Activated T-helper 17 cell treated with anti-CD3 and anti-CD28 coated beads, Interleukin-2, amount 50 U/mL, for 72 hours (primary cell): ENCODE measurements around the gene TMEM235. TPM values are rescaled to one million over a fixed set of nuclear protein-coding genes. Genes with fewer than 3 reads are reported as not detected.
"Not testable (repeated sequence)": the region's sequence is repeated elsewhere in the genome, so short reads cannot be mapped to it uniquely, and the experiment has no call there.

Experiments
- ATAC-seq: fragments of 150-1000 bp; cut with Tn5 transposase; replicated peaks from 2 replicates; pipeline ENCODE4 v1.10.0; 2021; ENCODE audit warnings: mild to moderate bottlenecking, moderate library complexity
- H3K27ac Mint-ChIP-seq: one replicate; pipeline ENCODE4 v1.8.0; 2022; ENCODE audit warnings: mixed read lengths
- H3K27me3 Mint-ChIP-seq: one replicate; pipeline ENCODE4 v1.8.0; 2022; ENCODE audit warnings: mixed read lengths
- H3K36me3 Mint-ChIP-seq: one replicate; pipeline ENCODE4 v1.8.0; 2022; ENCODE audit warnings: low read depth, mild to moderate bottlenecking, mixed read lengths
- H3K4me1 Mint-ChIP-seq: one replicate; pipeline ENCODE4 v1.8.0; 2022; ENCODE audit warnings: mixed read lengths
- H3K4me3 Mint-ChIP-seq: one replicate; pipeline ENCODE4 v1.8.0; 2022; ENCODE audit warnings: mild to moderate bottlenecking, mixed read lengths
- H3K9me3 Mint-ChIP-seq: one replicate; pipeline ENCODE4 v1.8.0; 2022; ENCODE audit warnings: mixed read lengths
- total RNA-seq, 2 donors: library from RNA; stranded (reverse); gene quantifications; one replicate each; pipeline ENCODE4 v1.2.3, GENCODE V29; 2022

The TMEM235 gene
- total RNA-seq, 2 donors from 2014 or later, result not detected

DNA sequence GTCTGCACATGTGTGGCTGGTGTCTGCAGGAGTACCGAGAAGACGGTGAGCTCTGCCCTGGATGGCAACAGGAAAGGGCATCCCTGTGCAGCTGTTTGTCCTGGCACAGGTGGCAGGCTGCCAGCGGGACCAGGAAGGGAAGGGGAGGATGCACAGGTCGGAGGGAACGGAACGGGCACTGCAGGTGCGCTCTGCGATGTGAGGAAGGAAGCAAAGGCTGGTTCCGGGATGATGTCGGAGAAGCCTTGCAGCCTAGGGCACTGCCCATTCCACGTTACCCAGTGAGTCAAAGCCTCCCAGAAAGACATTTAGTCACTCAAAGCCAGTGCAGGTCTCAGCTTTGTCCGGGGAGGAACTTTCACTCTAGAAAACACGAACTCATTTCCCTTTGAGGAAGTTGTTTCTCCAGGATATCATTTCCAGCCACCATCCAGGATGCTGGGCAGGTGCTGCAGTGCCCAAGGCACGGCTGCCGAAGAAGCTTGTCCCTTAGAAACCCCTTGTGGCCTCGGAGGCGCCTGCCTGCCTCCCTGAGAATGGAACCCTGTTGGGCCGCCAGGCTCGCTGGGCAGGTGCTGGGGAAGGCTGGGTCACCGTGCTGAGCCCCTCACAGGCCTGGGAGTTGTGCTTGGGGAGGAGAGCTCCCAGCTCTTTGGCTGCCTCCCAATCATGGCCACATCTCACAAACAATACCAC lies 4.5 kb upstream of the TMEM235 start:
- Mint-ChIP-seq H3K27me3 (peaks cover 7% of the 10 kb centered on the region), H3K4me1 (no peaks in the 10 kb centered on the region), H3K4me3 (no peak overlapping the region), H3K36me3 (peaks cover 21% of the 10 kb centered on the region), H3K27ac (no peak overlapping the region), H3K9me3 (no peaks in the 10 kb centered on the region)
- ATAC-seq, result peak; percentile 46

DNA sequence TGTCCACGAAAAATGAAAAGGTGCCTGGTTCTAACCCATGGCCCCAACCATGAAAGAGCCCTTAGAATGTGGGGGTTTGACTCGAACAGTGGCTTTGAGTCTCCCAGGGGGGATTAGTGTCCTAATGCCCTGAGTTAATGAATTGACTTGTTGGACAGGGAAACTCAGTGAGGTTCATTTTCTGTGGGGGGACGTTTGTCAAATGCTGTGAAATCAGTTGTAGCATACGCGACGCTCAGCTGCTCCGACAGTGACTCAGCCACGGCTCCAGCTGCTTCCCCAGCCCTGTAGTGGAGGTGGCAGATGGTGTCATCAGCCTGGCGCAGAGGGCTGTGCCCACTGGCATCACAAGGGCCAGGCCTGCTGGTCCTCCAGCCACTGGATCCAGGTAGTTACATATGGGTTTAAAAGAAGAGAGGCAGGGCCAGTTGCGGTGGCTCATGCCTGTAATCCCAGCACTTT lies 3.9 kb upstream of the TMEM235 start:
- H3K27ac Mint-ChIP-seq, result no peak overlapping the region
- no peak overlapping the region for H3K4me3 Mint-ChIP-seq
- H3K9me3 Mint-ChIP-seq, result no peaks in the 10 kb centered on the region
- ATAC-seq, result no peak
- H3K36me3 Mint-ChIP-seq, result peaks cover 21% of the 10 kb centered on the region
- no peaks in the 10 kb centered on the region for H3K4me1 Mint-ChIP-seq
- H3K27me3 Mint-ChIP-seq, result peaks cover 12% of the 10 kb centered on the region

DNA sequence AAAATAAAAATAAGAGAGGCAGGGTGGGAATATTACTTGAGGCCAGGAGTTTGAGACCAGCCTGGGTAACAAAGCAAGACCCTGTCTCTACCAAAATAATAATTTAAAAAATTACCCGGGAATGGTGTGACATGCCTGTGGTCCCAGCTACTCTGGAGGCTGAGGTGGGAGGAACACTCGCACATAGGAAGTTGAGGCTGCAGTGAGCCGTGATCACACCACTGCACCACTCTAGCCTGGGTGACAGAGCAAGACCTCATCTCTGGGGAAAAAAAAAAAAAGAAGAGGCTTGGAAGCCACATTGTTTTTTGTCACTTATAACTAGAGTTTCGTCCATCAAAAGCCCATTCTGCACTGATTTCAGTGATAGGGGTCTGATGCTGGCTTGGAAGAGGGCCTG lies 3.3 kb upstream of the TMEM235 start:
- H3K4me3 Mint-ChIP-seq, result no peak overlapping the region
- peaks cover 18% of the 10 kb centered on the region for H3K27me3 Mint-ChIP-seq
- peaks cover 14% of the 10 kb centered on the region for H3K36me3 Mint-ChIP-seq
- no peak for ATAC-seq
- H3K9me3 Mint-ChIP-seq, result no peaks in the 10 kb centered on the region
- no peak overlapping the region for H3K27ac Mint-ChIP-seq
- H3K4me1 Mint-ChIP-seq, result no peaks in the 10 kb centered on the region

DNA sequence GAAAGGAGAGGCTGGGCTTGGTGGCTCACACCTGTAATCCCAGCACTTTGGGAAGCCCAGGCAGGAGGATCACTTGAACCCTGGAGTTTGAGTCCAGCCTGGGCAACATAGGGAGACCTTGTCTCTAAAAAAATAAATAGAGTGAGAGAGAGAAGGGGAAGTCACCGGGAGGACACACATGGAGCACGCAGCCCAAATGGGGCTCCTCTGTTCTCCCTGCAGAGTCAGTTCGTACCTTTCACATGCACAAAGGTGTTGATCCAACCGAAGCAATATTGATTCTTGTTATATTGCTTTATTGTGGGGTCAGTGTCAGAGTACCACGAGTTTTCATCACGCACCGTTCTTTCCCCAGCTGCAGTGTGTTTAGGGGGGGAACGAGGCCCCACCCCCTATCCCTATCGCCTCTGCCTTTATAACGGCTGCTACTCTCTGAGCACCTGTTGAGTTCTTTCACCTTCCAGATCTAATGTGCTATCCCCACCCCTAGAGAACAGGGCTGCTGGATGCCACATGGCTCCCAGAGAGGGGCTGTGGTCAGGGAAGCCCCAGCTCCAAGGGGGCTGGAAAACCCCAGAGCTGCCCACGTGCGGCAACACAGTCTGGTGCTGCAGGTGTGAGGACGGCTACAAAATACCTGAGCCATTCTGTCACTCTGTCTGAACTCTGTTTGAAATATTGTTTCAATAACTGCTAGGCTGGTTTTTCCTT lies 1.0 kb upstream of the TMEM235 start:
- no peak for ATAC-seq
- Mint-ChIP-seq H3K9me3 (no peaks in the 10 kb centered on the region), H3K27ac (no peak overlapping the region), H3K4me3 (no peak overlapping the region), H3K36me3 (no peaks in the 10 kb centered on the region), H3K27me3 (peaks cover 18% of the 10 kb centered on the region), H3K4me1 (no peaks in the 10 kb centered on the region)

DNA sequence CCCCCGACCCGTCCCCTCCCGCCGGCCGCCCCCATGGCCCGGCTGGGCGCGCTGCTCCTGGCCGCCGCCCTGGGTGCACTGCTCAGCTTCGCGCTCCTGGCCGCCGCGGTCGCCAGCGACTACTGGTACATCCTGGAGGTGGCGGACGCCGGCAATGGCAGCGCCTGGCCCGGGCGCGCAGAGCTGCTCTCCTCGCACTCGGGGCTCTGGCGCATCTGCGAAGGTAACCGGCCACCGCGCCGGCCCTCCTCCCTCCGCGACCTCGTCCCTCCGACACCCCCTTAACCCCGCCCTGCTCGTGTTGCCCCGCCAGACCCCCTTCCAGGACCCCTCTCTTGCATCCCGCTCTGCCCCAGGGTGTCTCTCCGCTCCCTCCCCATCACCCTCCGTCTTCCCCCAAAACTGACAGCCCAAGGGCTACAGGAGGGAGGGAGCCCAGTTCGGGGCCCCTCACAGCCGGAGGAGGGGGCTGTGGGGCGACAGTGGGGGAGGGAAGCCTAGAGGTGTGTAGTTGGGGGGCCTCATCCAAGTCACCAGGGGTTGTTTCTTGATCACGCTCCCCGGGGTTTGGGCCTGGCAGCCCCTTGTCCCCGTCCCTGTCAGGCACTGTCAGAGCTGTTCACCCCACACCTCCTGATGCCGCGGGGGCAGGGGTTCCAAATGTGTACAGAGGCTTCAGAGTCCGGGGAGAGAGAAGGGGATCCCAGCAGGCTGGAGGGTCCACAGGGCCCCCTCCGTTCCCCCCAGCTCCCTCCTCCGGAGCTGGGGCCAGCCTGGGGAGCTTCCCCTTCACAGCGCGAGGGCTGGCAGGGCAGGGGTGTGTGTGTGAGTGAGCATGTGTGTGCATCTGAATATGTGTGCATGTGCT lies 794 bp downstream of the TMEM235 start:
- no peak overlapping the region for H3K27ac Mint-ChIP-seq
- H3K27me3 Mint-ChIP-seq, result peaks cover 18% of the 10 kb centered on the region
- no peak overlapping the region for H3K4me3 Mint-ChIP-seq
- no peaks in the 10 kb centered on the region for H3K36me3 Mint-ChIP-seq
- no peak for ATAC-seq
- no peaks in the 10 kb centered on the region for H3K9me3 Mint-ChIP-seq
- H3K4me1 Mint-ChIP-seq, result no peaks in the 10 kb centered on the region

DNA sequence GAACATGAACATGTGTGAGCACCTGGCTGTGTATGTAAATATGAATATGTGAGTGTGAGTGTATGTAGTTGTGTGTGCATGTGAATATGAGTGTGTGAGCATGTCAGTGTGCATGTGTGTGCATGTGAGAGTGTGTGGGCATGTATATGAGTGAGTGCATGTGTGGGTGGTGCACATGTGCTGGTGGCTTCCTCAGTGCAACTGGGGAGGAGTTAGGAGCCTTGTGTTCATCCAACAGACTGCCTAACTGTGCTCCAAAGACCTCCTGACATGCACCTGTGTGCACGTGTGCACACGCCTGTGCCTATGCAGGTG lies 1.4 kb downstream of the TMEM235 start:
- H3K4me1 Mint-ChIP-seq, result no peaks in the 10 kb centered on the region
- H3K27me3 Mint-ChIP-seq, result peaks cover 18% of the 10 kb centered on the region
- H3K36me3 Mint-ChIP-seq, result no peaks in the 10 kb centered on the region
- no peak for ATAC-seq
- H3K27ac Mint-ChIP-seq, result no peak overlapping the region
- no peaks in the 10 kb centered on the region for H3K9me3 Mint-ChIP-seq
- H3K4me3 Mint-ChIP-seq, result no peak overlapping the region

DNA sequence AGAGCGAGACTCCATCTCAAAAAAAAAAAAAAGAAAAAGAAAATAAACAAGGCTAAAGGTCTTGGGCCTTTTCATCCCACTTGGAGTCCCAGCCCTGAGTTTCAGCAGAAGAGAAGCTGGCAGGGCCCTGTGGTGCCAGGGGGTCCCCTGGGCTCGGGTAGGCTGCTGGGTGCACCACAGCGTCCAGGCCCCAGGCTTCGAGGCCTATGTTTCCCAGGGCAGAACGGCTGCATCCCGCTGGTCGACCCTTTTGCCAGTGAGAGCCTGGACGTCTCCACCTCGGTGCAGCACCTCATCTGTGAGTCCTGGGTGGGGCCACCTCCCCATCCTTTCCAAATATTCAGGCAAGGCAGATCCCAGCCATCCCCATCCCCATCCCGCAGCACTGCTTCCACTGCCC lies 2.2 kb downstream of the TMEM235 start:
- Mint-ChIP-seq H3K36me3 (no peaks in the 10 kb centered on the region), H3K9me3 (no peaks in the 10 kb centered on the region), H3K4me3 (no peak overlapping the region), H3K4me1 (no peaks in the 10 kb centered on the region), H3K27me3 (peaks cover 18% of the 10 kb centered on the region), H3K27ac (no peak overlapping the region)
- no peak for ATAC-seq

DNA sequence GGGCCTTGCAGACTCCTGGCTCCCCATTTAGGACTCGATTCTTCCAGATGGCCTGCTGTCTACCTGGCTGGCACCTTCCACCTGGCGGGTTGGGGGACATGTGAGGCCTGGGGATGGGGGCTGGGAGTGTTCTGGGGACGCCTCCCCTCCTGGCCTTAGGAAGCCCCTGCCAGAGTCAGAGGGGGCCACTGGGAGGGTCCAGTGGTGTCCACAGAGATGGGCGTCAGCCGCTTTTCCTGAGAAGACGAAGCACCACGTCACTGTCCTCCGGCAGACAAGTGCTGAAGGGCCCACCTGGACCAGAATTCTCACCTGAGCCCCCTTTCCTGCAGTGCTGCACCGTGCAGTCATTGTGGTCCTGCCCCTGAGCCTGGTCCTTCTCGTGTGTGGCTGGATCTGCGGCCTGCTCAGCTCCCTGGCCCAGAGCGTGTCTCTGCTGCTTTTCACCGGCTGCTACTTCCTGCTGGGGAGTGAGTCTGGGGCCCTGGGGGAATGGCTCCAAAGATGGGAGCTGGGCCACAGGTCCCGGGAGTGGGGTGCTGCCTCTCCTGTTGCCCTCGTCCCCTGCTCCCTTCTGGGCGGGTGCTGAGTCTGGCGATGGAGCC lies 2.9 kb downstream of the TMEM235 start:
- no peak for ATAC-seq
- no peak overlapping the region for H3K4me3 Mint-ChIP-seq
- no peak overlapping the region for H3K27ac Mint-ChIP-seq
- H3K9me3 Mint-ChIP-seq, result no peaks in the 10 kb centered on the region
- H3K4me1 Mint-ChIP-seq, result no peaks in the 10 kb centered on the region
- no peaks in the 10 kb centered on the region for H3K36me3 Mint-ChIP-seq
- peaks cover 18% of the 10 kb centered on the region for H3K27me3 Mint-ChIP-seq

DNA sequence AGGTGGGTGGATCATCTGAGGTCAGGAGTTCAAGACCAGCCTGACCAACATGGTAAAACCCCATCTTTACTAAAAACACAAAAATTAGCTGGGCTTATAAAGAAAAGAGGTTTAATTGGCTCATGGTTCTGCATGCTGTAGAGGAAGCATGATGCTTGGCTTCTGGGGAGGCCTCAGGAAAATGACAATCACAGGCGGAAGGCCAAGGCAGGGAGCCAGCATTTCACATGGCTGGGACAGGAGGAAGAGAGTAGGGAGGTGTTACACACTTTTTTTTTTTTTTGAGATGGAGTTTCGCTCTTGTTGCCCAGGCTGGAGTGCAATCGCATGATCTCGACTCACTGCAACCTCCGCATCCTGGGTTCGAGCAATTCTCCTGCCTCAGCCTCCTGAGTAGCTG lies 3.6 kb downstream of the TMEM235 start:
- not testable (repeated sequence) for H3K9me3 Mint-ChIP-seq, H3K4me3 Mint-ChIP-seq, H3K27ac Mint-ChIP-seq, ATAC-seq, H3K36me3 Mint-ChIP-seq, H3K4me1 Mint-ChIP-seq
- peaks cover 18% of the 10 kb centered on the region for H3K27me3 Mint-ChIP-seq

DNA sequence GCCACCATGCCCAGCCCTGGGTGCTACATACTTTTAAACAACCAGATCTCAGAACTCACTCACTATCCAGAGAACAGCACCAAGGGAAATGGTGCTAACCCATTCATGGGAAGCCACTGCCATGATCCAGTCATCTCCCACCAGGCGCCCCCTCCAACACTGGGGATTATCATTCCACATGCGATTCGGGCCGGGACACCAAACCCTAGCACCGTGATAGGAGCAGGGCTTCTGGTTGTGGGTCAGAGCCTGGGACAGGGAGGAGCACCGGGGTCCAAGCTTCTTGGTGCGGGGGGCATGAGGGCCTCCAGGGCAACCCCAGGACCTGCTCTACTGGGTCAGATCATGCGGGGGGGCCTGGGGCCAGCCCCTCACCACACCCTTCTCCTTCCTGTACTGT lies 4.5 kb downstream of the TMEM235 start:
- Mint-ChIP-seq H3K27me3 (peaks cover 12% of the 10 kb centered on the region), H3K4me3 (no peak overlapping the region), H3K27ac (no peak overlapping the region), H3K9me3 (no peaks in the 10 kb centered on the region), H3K36me3 (no peaks in the 10 kb centered on the region), H3K4me1 (no peaks in the 10 kb centered on the region)
- ATAC-seq, result no peak

DNA sequence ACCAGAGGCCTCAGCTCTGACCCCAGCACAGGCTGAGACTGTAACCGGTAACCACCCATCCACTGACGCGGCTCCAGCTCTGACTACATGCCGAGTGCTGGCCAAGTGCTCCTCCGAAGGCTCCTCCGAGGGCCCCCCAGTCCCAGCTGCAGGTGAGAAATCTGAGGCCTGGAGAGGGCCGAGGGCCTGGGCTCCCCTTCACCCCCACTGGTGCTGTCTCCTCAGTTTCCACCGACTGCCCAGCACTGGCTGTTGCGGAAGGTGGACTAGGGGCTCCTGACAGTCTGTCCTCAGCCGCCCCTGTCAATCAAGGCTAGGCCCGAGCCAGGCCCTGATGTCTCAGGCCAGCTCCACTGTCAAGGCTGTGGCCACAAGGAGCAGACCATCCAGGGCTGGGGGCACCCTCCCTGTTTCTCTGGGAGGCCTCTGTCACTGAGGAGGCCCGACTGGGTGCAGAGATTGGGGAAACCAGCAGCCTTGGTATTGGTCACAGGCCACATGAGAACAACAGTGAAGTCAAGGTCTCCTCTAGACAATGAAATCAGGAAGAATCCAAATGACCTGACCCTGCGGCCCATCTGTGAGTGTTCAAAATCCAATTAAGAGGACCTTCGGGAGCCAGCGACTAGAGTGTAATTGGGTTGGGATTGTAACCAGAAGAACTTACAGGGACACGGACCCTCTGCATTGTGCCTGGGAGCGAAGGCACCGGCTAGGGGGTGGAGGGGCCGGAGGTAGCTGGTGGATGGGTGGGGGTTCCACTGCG lies 5.1 kb downstream of the TMEM235 start:
- Mint-ChIP-seq H3K4me1 (peaks cover 3% of the 10 kb centered on the region), H3K27me3 (peaks cover 10% of the 10 kb centered on the region), H3K4me3 (no peak overlapping the region), H3K9me3 (no peaks in the 10 kb centered on the region), H3K27ac (no peak overlapping the region), H3K36me3 (no peaks in the 10 kb centered on the region)
- ATAC-seq, result no peak

DNA sequence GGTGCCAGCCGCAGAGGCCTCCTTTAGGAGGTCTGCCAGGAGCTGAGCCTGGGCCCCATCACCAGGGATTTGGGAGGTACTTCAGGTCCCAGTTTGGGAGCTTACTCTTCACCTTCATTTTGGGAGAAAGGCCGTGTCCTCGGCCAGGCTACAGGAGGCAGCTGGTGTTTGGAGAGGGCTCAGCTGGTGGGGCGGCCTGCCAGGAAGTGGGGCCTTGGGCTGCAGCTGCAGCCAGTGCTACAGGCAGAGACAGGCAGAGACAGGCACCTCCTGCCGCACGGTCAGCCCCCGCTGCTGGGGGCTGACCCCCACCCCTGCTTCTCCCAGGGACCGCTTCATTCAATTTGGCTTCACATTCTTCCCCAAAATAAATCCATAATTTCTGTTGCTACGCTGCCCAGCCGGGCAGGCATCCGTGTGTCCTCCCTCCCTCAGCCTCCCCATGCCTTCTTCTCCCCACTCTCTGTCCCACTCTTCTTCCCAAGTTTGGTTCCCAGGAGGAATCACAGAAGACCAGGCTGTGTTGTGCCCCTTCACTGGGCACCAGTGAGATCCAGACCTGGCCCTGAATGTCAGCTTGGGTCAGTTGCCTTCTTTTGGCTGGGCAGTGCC lies 6.1 kb downstream of the TMEM235 start:
- H3K4me3 Mint-ChIP-seq, result no peak overlapping the region
- no peak overlapping the region for H3K27ac Mint-ChIP-seq
- H3K36me3 Mint-ChIP-seq, result no peaks in the 10 kb centered on the region
- H3K27me3 Mint-ChIP-seq, result peaks cover 5% of the 10 kb centered on the region
- H3K9me3 Mint-ChIP-seq, result no peaks in the 10 kb centered on the region
- no peak for ATAC-seq
- peaks cover 5% of the 10 kb centered on the region for H3K4me1 Mint-ChIP-seq

DNA sequence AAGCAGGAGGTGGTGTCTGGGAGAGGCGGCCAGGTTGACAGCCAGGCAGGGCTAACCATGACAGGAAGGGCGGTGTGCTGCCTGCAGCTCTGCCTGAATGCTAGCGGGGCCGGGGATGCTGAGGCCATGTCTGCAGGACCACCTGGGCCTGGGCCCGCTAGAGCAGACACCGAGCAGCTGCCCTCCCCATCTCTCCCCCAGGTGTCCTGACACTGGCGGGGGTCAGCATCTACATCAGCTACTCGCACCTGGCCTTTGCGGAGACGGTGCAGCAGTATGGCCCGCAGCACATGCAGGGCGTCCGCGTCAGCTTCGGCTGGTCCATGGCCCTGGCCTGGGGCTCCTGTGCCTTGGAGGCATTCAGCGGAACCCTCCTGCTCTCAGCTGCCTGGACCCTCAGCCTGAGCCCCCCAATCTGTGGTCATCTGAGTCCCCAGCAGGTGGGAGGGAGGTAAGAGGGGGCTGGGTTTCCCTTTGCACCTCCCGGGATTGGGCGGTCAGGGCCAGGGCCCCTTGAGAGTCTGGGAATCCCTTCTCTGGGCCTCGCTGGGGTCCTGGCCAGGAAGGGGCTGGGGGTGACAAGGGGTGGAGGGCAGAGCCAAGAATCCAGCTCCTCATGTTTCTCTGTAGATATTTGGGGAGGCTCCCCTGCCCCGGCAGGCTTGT lies 7.5 kb downstream of the TMEM235 start:
- Mint-ChIP-seq H3K27me3 (no peaks in the 10 kb centered on the region), H3K9me3 (no peaks in the 10 kb centered on the region), H3K4me3 (no peak overlapping the region), H3K36me3 (no peaks in the 10 kb centered on the region), H3K4me1 (peaks cover 5% of the 10 kb centered on the region), H3K27ac (no peak overlapping the region)
- no peak for ATAC-seq
